ENCODE data around the gene LRP1B.

Gene LRP1B

DNA sequence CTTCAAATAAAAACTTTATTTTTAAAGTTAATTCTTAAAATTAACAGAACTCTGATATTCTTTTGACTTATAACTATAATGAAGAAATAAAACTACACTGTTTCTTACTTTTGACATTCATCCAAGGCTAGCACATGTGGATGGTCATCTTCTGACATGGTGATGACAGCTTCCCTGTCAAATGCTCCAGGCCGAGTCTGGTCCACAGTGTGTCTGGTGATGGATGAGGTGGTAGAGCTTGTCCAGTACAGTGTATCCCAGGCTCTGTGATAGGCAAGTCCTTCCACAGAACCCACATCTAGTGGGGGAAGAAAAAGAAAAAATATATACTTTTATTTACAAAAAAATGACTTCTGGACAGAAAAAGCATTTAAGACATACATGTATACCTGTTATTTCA lies 1529.5 kb downstream of the LRP1B start:
- H3K9me2 ChIP-seq (replicated peaks; ENCODE audit: insufficient read depth, low read length) = no peaks in the 10 kb centered on the region
- TF ChIP-seq EZH2 (optimal IDR thresholded peaks at IDR 0.05; ENCODE audit: low read depth, low read length) = no peak
- TF ChIP-seq EZH2phosphoT487 (IDR thresholded peaks at IDR 0.05; ENCODE audit: low read length) = no peak
- no peak for TF ChIP-seq CTCF (IDR thresholded peaks at IDR 0.05; ENCODE audit: low read length)
- no peaks in the 10 kb centered on the region for H3K36me3 ChIP-seq (replicated peaks; ENCODE audit: insufficient read depth, low read length)
- H3K4me2 ChIP-seq (ENCODE audit: low read depth, low read length) = no peak overlapping the region
- H2AFZ ChIP-seq (ENCODE audit: low read length) = no peak overlapping the region
- no peaks in the 10 kb centered on the region for H3K4me1 ChIP-seq (ENCODE audit: low read length)
- H3K27me3 ChIP-seq (replicated peaks; ENCODE audit: insufficient read depth, low read length) = no peaks in the 10 kb centered on the region
- H3K27ac ChIP-seq (ENCODE audit: low read length) = no peak overlapping the region
- no peak for DNase-seq
- H3K9me3 ChIP-seq (replicated peaks; ENCODE audit: insufficient read depth, low read length) = no peaks in the 10 kb centered on the region
- H3F3A ChIP-seq (ENCODE audit: insufficient read depth, low read length) = no peaks in the 10 kb centered on the region
- H4K20me1 ChIP-seq (ENCODE audit: insufficient read depth, low read length) = no peaks in the 10 kb centered on the region
- no peak overlapping the region for H3K9ac ChIP-seq (ENCODE audit: low read length)
- H3K79me2 ChIP-seq (ENCODE audit: low read length) = no peaks in the 10 kb centered on the region
- no peak overlapping the region for H3K4me3 ChIP-seq (ENCODE audit: low read length)

DNA sequence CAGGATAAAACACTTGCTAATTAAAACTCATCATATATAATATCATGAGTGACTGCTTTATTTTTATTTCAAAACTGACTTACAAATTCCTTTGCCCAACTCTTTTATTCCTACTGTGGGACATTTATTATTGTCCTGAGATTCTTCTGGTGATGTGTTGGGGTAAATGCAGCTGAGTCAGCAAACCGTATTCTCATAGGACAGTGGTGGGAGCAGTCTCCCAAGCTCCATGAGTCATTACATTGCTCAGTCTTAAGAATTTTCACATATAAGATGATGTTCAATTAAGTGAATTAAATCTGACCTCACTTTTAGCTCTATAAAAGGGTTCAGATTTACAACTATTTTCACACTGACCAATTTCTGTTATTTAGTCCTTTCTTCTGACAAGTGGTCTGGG lies 1530.7 kb downstream of the LRP1B start:
- DNase-seq = no peak
- Histone ChIP-seq H3K4me2 (ENCODE audit: low read depth, low read length) (no peak overlapping the region), H3K27ac (ENCODE audit: low read length) (no peak overlapping the region), H3K9me2 (replicated peaks; ENCODE audit: insufficient read depth, low read length) (no peaks in the 10 kb centered on the region), H3F3A (ENCODE audit: insufficient read depth, low read length) (no peaks in the 10 kb centered on the region), H3K27me3 (replicated peaks; ENCODE audit: insufficient read depth, low read length) (no peaks in the 10 kb centered on the region), H3K9ac (ENCODE audit: low read length) (no peak overlapping the region), H2AFZ (ENCODE audit: low read length) (no peak overlapping the region), H3K9me3 (replicated peaks; ENCODE audit: insufficient read depth, low read length) (no peaks in the 10 kb centered on the region), H3K79me2 (ENCODE audit: low read length) (no peaks in the 10 kb centered on the region), H3K4me1 (ENCODE audit: low read length) (no peaks in the 10 kb centered on the region), H3K4me3 (ENCODE audit: low read length) (no peak overlapping the region), H3K36me3 (replicated peaks; ENCODE audit: insufficient read depth, low read length) (no peaks in the 10 kb centered on the region), H4K20me1 (ENCODE audit: insufficient read depth, low read length) (no peaks in the 10 kb centered on the region)
- TF ChIP-seq EZH2 (optimal IDR thresholded peaks at IDR 0.05; ENCODE audit: low read depth, low read length) (no peak), CTCF (IDR thresholded peaks at IDR 0.05; ENCODE audit: low read length) (no peak), EZH2phosphoT487 (IDR thresholded peaks at IDR 0.05; ENCODE audit: low read length) (no peak)

DNA sequence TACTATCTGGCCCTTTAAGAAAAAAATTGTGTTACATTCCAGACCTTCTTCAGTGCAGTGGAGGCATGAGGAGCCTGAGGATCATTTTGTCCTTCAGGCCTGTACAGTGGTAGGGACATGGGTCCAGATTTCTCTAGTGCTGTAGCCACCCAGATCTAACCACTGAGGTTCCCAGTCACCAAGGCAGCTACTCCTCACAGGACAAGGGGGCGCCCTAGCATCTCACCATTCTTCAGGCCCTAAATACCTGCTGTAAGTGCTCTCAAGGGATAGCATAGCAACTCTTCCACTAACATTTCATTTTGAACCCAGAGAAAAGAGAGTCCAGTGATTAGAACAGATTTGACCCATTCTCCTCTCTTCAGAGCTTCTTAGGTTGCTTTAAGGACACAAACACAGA lies 1533.0 kb downstream of the LRP1B start:
- Histone ChIP-seq H3K9ac (ENCODE audit: low read length) (no peak overlapping the region), H3K4me1 (ENCODE audit: low read length) (no peaks in the 10 kb centered on the region), H3K79me2 (ENCODE audit: low read length) (no peaks in the 10 kb centered on the region), H3K4me3 (ENCODE audit: low read length) (no peak overlapping the region), H2AFZ (ENCODE audit: low read length) (no peak overlapping the region), H3K9me3 (replicated peaks; ENCODE audit: insufficient read depth, low read length) (no peaks in the 10 kb centered on the region), H3K36me3 (replicated peaks; ENCODE audit: insufficient read depth, low read length) (no peaks in the 10 kb centered on the region), H3F3A (ENCODE audit: insufficient read depth, low read length) (no peaks in the 10 kb centered on the region), H3K27me3 (replicated peaks; ENCODE audit: insufficient read depth, low read length) (no peaks in the 10 kb centered on the region), H3K4me2 (ENCODE audit: low read depth, low read length) (no peak overlapping the region), H4K20me1 (ENCODE audit: insufficient read depth, low read length) (no peaks in the 10 kb centered on the region), H3K27ac (ENCODE audit: low read length) (no peak overlapping the region), H3K9me2 (replicated peaks; ENCODE audit: insufficient read depth, low read length) (no peaks in the 10 kb centered on the region)
- no peak for DNase-seq
- TF ChIP-seq CTCF (IDR thresholded peaks at IDR 0.05; ENCODE audit: low read length) = no peak
- no peak for TF ChIP-seq EZH2phosphoT487 (IDR thresholded peaks at IDR 0.05; ENCODE audit: low read length)
- TF ChIP-seq EZH2 (optimal IDR thresholded peaks at IDR 0.05; ENCODE audit: low read depth, low read length) = no peak
